PC-9 (cell line): ENCODE data around the gene SLC25A51.

Experiments used
- EZH2 ChIP-seq: fragments of 200-600 bp; sonication (generic); IDR thresholded peaks from 2 replicates; pipeline ENCODE4 v1.8.0; 2017; ENCODE audit warnings: antibody characterized with exemption, low read depth
- TF ChIP-seq, protein P1 (sequence below): fragments of 200-600 bp; sonication (generic); conservative IDR thresholded peaks from 2 replicates; pipeline ENCODE4 v1.6.1; 2017; ENCODE audit warnings: mixed run types, antibody characterized with exemption, mild to moderate bottlenecking, moderate library complexity

- TF ChIP-seq, protein P1, sequence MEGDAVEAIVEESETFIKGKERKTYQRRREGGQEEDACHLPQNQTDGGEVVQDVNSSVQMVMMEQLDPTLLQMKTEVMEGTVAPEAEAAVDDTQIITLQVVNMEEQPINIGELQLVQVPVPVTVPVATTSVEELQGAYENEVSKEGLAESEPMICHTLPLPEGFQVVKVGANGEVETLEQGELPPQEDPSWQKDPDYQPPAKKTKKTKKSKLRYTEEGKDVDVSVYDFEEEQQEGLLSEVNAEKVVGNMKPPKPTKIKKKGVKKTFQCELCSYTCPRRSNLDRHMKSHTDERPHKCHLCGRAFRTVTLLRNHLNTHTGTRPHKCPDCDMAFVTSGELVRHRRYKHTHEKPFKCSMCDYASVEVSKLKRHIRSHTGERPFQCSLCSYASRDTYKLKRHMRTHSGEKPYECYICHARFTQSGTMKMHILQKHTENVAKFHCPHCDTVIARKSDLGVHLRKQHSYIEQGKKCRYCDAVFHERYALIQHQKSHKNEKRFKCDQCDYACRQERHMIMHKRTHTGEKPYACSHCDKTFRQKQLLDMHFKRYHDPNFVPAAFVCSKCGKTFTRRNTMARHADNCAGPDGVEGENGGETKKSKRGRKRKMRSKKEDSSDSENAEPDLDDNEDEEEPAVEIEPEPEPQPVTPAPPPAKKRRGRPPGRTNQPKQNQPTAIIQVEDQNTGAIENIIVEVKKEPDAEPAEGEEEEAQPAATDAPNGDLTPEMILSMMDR: no peak
- no peak for TF ChIP-seq EZH2
Observed at GRCh38 chr9:37946041-37946440, 42.1 kb upstream of the SLC25A51 start.
